HG03354 (cell line): ENCODE data around the gene EPB41.

Experiments
- ATAC-seq: cut with Tn5 transposase; IDR thresholded peaks from one replicate; pipeline ENCODE4 v1.9.1; 2021; ENCODE audit warnings: mild to moderate bottlenecking; ENCODE audit not compliant: unreplicated experiment, poor library complexity, severe bottlenecking

EPB41 gene

DNA sequence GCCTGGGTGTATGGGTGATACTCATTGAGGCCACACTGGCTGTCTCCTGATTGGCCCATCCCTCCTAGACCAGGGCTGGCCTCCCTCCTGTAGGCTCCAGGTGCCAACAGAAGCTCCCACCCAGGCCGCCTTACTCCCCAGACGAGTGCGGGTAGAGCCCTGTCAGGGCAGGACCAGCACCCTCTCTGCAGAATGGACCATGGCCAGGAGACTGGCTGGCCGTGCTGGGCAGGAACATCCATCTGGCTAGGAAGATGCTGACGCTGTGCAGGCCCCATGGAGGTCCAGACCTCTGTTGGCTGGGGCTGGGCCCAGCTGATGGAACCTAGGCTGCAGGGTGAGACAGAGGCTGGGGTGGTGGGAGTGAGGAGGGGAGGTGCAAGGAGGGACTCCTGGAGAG, 25.0 kb upstream of the EPB41 start:
- ATAC-seq, result no peak

DNA sequence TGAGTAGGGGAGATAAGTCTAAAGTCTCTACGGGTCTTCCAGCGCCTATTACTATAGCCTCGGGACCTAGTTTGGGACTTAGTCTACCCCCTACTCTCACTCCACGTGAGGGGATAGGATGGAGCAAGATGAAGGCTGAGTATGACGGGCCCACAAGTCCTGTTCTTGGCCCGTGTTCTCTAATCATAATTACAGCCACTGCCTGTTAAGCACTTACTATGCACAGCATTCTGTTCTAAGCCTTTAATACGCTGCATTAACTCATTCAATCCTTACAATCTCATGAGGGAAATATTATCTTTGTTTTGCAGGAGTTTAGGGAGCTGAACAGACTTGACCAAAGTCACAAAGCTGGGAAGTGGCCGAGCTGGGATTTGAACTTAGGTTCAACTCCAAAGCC, 23.9 kb upstream of the EPB41 start:
- ATAC-seq, result no peak

DNA sequence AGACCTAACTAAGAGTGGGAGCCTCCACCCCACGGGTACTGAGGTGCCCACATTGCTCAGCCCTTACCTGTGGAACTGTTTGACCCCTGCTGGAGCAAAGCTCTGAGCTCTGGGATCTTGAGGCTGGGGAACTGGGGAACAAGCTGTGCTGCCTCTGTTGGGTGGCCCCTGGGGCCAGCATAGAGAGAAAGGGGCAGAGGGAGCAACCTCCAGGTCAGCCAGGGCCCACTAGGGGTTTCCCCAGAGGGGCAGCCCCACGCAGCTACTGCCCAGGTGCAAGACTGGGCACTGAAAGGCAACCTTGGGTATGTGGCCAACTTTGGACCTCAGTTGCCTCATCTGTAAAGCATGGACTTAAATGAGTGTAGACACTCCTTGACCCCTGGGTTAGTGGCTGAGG, 23.5 kb upstream of the EPB41 start:
- ATAC-seq, result no peak

DNA sequence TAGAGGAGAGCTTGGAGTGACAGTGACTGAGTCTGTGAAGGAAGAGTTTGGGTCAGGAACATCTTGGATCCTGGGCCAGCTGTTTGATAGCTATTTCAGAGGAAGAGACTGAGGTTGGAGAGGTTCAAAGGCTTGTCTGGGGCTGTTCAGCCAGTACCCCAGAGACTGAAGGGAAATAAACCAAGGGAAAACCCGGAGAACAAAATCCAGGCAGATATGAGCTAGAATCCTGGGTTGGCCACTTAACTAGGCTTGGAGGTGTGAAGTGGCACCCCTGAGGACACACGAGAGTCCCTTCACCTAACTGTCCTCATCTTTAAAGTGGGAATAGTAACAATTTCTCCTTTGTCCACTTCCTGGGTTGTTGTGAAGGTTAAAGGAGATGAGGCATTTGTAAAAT, 23.1 kb upstream of the EPB41 start:
- ATAC-seq, result no peak

DNA sequence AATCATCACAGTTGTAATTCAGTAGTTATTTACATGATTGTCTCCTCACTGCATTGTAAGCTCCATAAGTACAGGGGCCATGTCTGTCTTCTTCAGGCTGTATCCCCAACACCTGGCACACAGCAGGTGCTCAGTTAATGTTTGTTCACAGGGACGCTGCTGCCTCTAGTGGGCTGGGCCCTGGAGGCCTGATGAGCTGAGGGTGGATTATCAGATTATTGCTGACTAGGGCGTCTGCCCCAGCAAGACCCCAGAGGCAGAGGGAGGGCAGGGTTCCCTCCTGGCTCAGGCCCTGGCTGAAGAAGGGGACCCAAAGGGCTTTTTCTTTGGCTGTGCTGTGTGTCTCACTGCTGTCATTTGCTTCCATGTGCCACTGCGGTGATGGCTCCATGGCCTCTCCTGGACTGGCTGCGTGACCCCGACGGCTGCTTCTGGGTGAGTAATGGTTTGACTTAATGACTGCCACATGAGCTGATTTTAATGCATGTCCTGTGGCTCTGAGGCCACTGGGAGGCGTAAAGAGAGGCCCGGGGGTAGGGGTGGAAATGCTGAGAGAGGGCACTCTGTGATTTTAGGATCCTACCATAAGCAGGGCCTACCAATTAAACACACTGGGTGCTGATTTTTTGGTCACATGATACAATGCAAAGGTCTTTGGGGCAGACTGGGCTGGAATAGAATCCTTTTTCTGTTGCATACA, 20.8 kb upstream of the EPB41 start:
- ATAC-seq, result no peak

DNA sequence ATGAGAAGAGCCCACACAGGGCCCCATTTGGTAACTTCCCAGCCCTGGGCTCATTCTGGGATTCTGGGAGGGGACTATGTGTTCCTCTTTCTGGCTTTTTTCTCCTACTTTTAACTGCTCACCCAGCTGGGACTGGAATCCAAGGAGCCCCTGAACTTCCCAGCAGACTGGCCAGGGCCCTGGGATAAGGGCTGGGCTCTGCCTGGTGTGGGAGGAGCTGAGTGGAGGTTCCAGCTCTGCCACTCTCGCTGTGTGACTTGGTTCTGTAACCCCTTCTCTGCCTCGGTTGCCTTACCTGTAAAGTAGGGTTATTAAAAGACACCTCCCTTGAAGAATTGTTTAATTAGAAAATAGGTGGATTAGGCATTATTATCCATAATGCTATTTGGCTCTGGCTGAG, 19.6 kb upstream of the EPB41 start:
- no peak for ATAC-seq

DNA sequence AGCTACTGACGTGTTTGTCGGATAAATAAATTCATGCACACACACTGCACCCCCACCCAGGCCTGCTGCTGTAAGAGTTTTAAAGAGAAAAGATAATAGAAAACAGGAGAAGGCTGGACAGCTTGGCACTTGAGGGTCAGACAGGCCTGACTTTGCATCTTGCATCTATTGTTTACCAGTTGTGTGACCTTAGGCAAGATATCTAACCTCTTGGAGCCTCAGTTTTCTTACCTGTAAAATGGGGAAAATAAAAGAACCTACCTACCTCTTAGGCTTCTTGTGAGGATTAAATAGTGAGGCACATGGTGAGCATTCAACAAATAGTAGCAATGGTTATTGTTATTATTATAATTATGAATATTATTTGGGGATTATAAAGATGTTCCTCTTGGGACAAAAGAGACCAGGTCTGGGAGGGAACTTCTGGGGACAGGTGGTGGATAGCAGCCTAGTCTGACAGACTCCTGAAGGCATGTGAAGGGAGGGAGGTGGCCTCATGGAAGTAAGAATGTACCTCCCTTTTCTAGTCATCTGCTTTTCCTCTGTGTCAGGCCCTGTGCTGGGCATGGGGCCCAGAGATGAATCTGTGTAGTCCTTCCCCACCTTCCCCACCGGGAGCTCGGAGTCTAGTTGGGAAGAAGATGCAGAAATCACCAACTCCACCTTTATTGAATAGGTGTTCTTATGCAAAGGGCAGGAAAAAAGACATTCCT, 18.3 kb upstream of the EPB41 start:
- ATAC-seq, result no peak

DNA sequence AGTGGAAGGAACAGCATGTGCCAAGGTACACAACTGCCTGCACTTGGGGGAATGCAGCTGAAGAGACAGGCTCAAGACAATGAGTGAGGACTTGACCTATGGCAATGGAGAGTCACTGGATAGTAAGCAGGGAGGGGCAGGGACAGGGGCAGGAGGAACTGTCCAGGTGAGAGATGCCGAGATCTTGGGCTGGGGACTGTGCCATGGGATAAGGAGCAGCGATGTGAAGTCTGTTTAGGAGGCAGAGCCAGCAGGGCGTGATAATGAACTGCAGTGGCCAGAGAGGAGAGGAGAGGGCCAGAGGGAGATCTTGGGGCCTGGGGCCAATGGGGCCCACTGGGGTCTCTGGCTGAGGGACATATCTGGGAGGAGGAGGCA, 17.8 kb upstream of the EPB41 start:
- no peak for ATAC-seq

DNA sequence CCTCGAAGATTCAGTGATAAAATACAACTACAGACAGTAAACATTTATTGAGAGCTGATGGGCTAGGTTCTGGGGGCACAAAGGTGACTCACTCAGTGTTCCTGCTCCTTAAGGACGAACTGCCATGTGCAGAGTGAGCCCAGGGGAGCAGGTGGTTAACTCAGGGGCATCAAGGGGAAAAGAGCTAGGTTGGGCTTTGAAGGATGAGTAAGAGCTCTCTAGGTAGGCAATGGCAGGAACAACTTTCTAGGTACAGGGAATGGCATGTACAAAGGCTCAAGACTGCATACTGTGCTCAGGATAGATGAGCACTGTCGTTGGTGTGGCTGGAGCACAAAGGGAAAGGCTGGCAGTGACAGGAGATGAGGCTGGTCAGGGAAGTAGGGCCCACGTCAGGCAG, 16.6 kb upstream of the EPB41 start:
- no peak for ATAC-seq

DNA sequence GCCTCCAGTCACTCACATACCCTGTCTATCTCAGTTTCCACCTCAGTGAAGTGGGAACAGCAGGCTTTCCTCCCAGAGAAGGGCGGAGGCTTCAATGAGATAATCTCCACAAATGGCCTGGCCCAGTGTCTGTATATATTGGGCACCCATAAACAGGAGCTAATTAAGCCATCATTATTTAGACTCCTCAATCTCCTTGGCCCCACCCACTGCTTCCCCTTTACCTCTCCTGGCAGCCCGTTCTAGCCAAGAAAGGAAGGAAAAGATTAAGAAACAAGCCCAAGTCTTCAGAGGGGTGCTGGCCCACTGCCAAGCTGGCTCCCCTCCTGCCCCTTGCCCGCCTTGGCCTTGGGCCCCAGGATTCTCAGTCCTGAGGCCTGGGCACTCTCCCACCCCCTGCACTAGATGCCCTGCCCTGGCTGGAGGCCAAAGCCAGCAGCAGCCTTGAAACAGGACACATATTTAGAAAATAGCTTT, 15.9 kb upstream of the EPB41 start:
- no peak for ATAC-seq

DNA sequence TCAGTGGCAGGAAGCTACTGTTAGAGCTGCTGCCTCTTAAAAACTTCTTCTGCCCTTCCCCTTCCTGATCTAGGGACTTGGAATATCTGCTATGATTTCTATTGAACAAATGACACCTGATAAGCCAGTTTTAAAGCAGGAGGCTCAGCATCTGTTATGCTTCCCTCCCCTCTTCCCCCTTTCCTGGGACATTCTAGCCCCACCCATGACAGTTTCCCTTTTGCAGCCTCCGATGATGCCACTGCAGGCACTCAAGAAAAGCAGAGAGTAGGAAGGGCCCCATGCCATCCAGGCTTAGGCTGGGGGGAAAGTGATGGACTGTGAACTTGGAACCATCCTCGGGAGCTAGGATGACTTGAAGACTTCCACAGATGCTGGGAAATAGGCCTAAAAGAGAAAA, 15.1 kb upstream of the EPB41 start:
- no peak for ATAC-seq

DNA sequence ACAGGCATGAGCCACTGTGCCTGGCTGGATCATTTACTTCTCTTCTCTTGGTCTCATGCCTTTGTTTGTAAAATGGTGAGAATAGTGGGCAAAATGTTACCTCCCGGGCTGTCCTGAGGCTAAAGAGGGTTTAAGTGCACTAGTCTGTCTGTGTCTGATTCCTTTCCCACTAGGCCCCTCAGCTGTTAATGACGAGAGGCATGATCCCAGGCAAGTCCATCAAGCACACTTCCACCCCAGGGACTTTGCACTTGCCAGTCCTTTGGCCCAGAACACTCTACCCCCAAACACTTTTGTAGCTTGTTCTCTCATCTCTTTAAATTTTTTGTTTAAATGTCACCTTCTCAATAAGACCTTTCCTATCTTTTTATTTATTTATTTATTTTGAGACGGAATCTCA, 13.8 kb upstream of the EPB41 start:
- ATAC-seq, result no peak

DNA sequence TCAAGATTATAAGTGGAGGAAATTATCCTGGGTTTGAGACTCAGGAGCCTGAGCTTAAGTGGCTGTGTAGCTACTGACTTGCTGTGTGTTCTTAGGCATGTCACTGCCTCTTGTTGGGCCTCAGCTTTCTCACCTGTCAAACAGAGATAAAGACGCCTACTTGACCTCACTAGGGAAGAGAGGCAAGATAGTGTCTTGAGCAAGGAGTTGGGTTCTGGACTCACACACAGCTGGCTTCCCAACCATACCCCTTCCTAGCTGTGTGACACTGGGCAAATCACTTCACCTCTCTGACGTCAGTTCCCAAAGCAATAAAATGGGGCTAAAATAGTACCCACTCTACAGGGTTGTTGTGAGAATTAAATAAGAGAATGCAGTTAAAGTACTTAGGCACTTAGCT, 11.6 kb upstream of the EPB41 start:
- no peak for ATAC-seq

DNA sequence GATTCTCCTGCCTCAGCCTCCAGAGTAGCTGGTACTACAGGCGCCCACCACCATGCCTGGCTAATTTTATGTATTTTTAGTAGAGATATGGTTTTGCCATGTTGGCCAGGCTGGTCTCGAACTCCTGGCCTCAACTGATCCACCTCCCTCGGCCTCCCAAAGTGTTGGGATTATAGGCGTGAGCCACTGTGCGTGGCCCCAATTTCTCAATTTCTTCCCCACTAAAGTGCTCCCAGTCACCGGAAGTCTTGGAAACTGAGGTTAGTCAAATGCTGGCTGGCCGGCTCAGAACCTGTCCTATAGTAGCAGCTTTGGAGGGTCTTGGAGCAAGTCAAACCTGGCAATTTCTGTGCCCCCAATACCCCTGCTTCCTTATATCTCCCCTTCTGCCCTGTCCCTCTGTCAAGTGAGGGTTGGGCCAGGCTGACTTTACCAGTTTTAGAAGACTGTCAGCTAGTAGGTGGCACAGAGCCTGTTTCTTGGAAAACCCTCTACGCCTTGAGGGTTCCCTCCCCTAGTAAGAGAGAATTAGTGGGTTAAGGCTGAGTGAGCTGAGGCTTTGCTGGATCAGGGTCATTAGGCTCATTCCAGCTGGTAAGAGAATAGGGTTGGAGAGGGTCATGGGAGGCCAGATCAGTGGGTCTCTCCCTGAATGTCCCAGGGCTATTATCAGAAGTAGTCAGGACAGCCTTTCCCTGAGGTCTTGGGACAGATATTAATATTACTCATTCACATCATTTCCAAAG, 8.3 kb upstream of the EPB41 start:
- ATAC-seq, result no peak

DNA sequence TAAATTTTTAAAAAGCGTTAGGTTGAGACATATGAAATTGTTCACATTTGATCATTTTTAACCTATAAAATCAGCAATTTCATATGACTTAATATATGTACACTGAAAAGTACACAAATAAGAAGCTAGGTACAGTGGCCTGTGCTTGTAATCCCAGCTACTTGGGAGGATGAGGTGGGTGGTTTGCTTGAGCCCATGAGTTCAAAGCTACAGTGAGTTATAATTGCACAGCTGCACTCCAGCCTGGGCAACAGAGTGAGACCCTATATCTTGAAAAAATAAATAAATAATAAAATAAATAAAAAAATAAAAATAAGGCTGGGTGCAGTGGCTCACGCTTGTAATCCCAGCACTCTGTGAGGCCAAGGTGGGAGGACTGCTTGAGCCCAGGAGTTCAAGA, 5.2 kb upstream of the EPB41 start:
- no peak for ATAC-seq

DNA sequence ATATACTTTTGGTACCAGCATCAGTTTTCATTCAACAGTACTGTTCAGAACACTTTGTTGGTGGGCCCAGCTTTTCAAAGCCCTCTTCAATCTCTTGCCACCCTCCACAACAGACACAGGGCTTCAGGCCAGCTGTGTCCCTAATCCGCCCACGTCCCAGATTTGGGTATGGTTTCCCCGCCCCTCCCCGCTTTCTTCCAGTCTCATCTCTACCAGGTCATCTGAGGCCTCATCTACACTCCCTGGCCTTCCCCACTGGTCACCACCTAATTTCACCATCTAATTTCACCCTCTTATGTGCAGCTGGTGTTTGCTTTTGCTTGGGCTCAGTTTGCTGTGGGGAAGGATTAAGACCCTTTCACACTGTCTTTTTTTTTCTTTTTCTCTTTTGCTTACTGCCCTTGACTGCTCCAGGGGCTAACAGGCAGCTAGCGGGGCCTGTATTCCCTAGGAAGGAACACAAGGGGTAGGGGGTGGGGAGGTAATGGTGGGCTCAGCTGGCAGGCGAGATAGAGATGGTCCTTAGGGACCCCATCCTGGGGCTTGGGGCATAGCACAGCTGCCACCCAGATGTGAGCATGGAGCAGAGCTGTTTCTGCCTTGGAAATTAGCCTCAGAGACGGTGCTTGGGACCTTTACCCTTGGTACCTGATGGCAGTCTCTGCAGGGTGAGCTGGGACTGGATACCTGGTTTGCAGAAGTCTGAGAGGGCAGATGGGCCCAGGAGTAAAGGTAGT, 3.8 kb upstream of the EPB41 start:
- ATAC-seq, result no peak

DNA sequence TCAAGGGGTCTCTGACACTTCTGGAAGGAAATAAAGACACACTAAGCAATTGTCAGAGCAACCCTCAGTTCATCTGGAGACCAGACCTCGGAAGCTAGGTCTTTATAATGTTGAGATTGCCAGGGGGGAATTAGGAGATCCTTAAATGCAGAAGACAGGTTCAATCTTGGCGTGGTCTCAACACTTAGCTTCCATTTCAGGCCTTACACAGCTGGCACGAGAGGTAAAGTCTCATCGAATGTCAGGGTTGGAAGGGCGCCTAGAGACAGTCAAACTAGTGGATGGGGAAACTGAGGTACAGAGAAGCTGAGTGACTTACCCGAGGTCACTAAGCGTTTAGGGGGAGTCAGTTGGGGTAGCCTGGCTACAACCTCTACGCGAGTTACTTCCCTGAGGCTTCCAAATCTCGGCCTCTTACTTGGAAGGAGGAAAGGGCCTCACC, 562 bp upstream of the EPB41 start:
- no peak for ATAC-seq

DNA sequence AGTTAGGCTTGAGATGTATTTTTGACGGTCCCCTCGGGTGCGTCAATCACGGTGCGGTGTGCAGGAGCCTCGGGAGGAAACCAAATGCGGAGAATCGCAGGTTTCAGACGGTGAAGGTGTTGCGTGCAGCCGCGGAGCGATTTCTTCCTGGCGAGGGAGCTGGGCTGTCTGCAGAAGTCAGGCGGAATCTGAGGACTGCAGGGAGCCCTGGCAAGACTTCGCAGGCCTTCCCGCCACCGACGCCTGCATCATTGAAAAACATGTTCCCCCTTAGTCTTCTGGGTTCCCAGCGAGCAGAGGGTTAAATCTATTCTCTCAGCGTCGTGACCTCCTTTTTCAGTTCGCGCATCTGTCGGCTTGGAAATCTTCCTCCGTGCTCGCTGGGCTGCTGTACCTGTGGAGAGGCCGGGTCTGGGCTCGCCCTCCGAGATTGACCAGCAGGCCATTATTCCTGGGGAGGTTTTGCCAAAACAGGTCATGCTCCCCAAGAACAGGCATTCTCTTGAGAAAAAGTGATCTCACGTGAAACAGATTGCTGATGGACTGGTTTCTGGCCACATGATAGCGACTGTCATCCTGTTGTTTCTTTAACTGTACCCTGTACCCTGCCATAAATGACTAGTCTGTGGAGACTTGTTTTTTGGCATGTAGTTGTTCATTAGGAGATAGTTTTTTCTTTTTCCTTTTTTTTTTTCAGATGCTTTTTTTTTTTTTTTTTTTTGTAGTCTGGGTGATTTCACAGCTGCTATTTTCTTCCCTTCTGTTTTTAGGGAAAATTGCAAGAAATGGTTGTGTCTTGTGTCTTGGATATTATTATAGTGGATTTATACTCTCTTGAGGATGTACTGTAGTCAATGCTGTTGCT, 894 bp downstream of the EPB41 start:
- no peak for ATAC-seq

DNA sequence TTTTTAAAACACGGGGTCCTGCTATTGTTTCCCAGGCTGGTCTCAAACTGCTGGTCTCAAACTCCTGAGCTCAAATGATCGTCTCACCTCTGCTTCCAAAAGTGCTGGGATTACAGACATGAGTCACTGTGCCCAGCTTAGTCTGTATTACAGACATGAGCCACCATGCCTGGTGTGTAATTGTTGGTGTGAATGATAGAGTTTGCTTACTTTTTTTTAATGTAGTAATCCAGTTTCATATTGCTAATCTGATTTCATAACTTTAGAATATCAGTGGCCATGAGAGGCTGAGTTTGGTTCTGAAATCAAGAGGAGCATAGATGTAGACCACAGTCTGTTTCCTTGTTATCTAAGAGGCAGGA, 3.4 kb downstream of the EPB41 start:
- no peak for ATAC-seq
